HuH-7 (cell line): Measurements from ENCODE around the gene DENND4C.
"Not testable (repeated sequence)": the region's sequence is repeated elsewhere in the genome, so short reads cannot be mapped to it uniquely, and the experiment has no call there.

Experiments
- DNase-seq: peaks from one replicate; pipeline ENCODE4 v3.0.0; 2011; ENCODE audit warnings: low spot score

The DENND4C gene

GRCh38 chr9:19410594-19410993 lies 180.1 kb downstream of the DENND4C start:
- no peak for DNase-seq

GRCh38 chr9:19411316-19411715 lies 180.8 kb downstream of the DENND4C start:
- no peak for DNase-seq

GRCh38 chr9:19413456-19413855 lies 183.0 kb downstream of the DENND4C start:
- DNase-seq, result not testable (repeated sequence)

- no peak for DNase-seq
Observed at GRCh38 chr9:19416143-19416542, 185.7 kb downstream of the DENND4C start.

GRCh38 chr9:19420877-19421276 lies 190.4 kb downstream of the DENND4C start:
- DNase-seq, result no peak
